ENCODE measurements around the gene TMEM170B. TPM values are rescaled to one million over a fixed set of nuclear protein-coding genes. Genes with fewer than 3 reads are reported as not detected.

TMEM170B gene
- total RNA-seq, 1 experiment from 2014 or later, result 1.0 TPM

- TF ChIP-seq POLR2AphosphoS5 (IDR thresholded peaks at IDR 0.05; ENCODE audit: low read depth, low read length) (no peak), REST (IDR thresholded peaks at IDR 0.05; ENCODE audit: low read depth) (no peak), SRF (IDR thresholded peaks at IDR 0.05; ENCODE audit: low read depth) (no peak), MAX (IDR thresholded peaks at IDR 0.05) (no peak), CEBPB (IDR thresholded peaks at IDR 0.05; ENCODE audit: low read depth) (no peak), EZH2phosphoT487 (IDR thresholded peaks at IDR 0.05; ENCODE audit: borderline replicate concordance) (no peak), ZFX (IDR thresholded peaks at IDR 0.05) (no peak)
- ATAC-seq (no peak), DNase-seq (ENCODE audit: low read depth, low spot score) (no peak)
- intact Hi-C loops (cut with micrococcal nuclease), result no loop called here
- Histone ChIP-seq H3K9me2 (ENCODE audit: insufficient read depth) (no peaks in the 10 kb centered on the region), H3K27ac (ENCODE audit: low read depth, low read length) (no peak overlapping the region), H3K9ac (ENCODE audit: low read length) (no peak overlapping the region), H3K4me3 (replicated peaks in 1 of 2; ENCODE audit: low read depth in 1 of 2, low read length in 2 of 2) (no peak overlapping the region), H3K4me1 (ENCODE audit: control insufficient read depth in 1 of 2, insufficient read depth in 2 of 2, low read length in 2 of 2) (no peaks in the 10 kb centered on the region), H4K20me1 (ENCODE audit: insufficient read depth) (no peaks in the 10 kb centered on the region), H3K4me2 (ENCODE audit: low read length) (no peak overlapping the region), H2AFZ (ENCODE audit: low read depth, low read length, poor library complexity, severe bottlenecking) (no peak overlapping the region), H3K9me3 (ENCODE audit: control insufficient read depth in 1 of 2, insufficient read depth in 1 of 2, low read depth in 1 of 2, low read length in 2 of 2) (no peaks in the 10 kb centered on the region), H3K36me3 (ENCODE audit: control insufficient read depth in 1 of 2, insufficient read depth in 2 of 2, low read length in 2 of 2) (no peaks in the 10 kb centered on the region), H3K27me3 (ENCODE audit: insufficient read depth, low read length) (no peaks in the 10 kb centered on the region), H3K79me2 (ENCODE audit: insufficient read depth, low read length) (no peaks in the 10 kb centered on the region)
- ChIA-PET POLR2A (no interaction called here), RAD21 (ENCODE audit: low non-redundant PET in 1 of 2, low total read pairs in 2 of 2, uncharacterized antibody in 2 of 2, unreplicated experiment in 2 of 2) (no interaction called here), CTCF (no interaction called here)
- no TSS peak for BruUV-seq (replicated peaks)
Measured at GRCh38 chr6:11621119-11621518, 83.6 kb downstream of the TMEM170B start.

- POLR2A ChIA-PET, result no interaction called here
- TF ChIP-seq CBX3 (IDR thresholded peaks at IDR 0.05; ENCODE audit: low read depth) (no peak), EZH2phosphoT487 (IDR thresholded peaks at IDR 0.05; ENCODE audit: borderline replicate concordance) (no peak), JUND (IDR thresholded peaks at IDR 0.05) (no peak), SP1 (IDR thresholded peaks at IDR 0.05; ENCODE audit: low read depth) (no peak), ELF1 (IDR thresholded peaks at IDR 0.05; ENCODE audit: borderline replicate concordance, low read depth) (no peak), CEBPB (IDR thresholded peaks at IDR 0.05; ENCODE audit: low read depth) (no peak), YY1 (IDR thresholded peaks at IDR 0.05; ENCODE audit: extremely low read depth, insufficient replicate concordance, low read depth, low read length) (no peak), CTCF (IDR thresholded peaks at IDR 0.05 in 2 of 3, conservative IDR thresholded peaks at IDR 0.05 in 1 of 3; ENCODE audit: borderline replicate concordance in 1 of 3, insufficient read depth in 1 of 3, low read depth in 2 of 3, low read length in 2 of 3) (no peak)
- TF ChIP-seq, protein P1, sequence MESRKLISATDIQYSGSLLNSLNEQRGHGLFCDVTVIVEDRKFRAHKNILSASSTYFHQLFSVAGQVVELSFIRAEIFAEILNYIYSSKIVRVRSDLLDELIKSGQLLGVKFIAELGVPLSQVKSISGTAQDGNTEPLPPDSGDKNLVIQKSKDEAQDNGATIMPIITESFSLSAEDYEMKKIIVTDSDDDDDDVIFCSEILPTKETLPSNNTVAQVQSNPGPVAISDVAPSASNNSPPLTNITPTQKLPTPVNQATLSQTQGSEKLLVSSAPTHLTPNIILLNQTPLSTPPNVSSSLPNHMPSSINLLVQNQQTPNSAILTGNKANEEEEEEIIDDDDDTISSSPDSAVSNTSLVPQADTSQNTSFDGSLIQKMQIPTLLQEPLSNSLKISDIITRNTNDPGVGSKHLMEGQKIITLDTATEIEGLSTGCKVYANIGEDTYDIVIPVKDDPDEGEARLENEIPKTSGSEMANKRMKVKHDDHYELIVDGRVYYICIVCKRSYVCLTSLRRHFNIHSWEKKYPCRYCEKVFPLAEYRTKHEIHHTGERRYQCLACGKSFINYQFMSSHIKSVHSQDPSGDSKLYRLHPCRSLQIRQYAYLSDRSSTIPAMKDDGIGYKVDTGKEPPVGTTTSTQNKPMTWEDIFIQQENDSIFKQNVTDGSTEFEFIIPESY (IDR thresholded peaks at IDR 0.05; ENCODE audit: extremely low read depth, insufficient replicate concordance, low read length), result no peak
Measured at GRCh38 chr6:11622156-11622555, 84.6 kb downstream of the TMEM170B start.

More at GRCh38 chr6:11622156-11622555, 84.6 kb downstream of the TMEM170B start:
- Histone ChIP-seq H3K9me2 (ENCODE audit: insufficient read depth) (no peaks in the 10 kb centered on the region), H3K4me1 (ENCODE audit: control insufficient read depth in 1 of 2, insufficient read depth in 2 of 2, low read length in 2 of 2) (no peaks in the 10 kb centered on the region), H3K27me3 (ENCODE audit: insufficient read depth, low read length) (no peaks in the 10 kb centered on the region), H4K20me1 (ENCODE audit: insufficient read depth) (no peaks in the 10 kb centered on the region), H3K9ac (ENCODE audit: low read length) (no peak overlapping the region), H3K36me3 (ENCODE audit: control insufficient read depth in 1 of 2, insufficient read depth in 2 of 2, low read length in 2 of 2) (no peaks in the 10 kb centered on the region), H3K4me3 (replicated peaks in 1 of 2; ENCODE audit: low read depth in 1 of 2, low read length in 2 of 2) (no peak overlapping the region), H3K9me3 (ENCODE audit: control insufficient read depth in 1 of 2, insufficient read depth in 1 of 2, low read depth in 1 of 2, low read length in 2 of 2) (no peaks in the 10 kb centered on the region), H3K27ac (ENCODE audit: low read depth, low read length) (no peak overlapping the region), H3K79me2 (ENCODE audit: insufficient read depth, low read length) (no peaks in the 10 kb centered on the region), H3K4me2 (ENCODE audit: low read length) (no peak overlapping the region), H2AFZ (ENCODE audit: low read depth, low read length, poor library complexity, severe bottlenecking) (no peak overlapping the region)
- CTCF ChIA-PET, result no interaction called here
- intact Hi-C loops (cut with micrococcal nuclease), result no loop called here
- DNase-seq (ENCODE audit: low read depth, low spot score) (no peak), ATAC-seq (no peak)
- RAD21 ChIA-PET (ENCODE audit: low non-redundant PET in 1 of 2, low total read pairs in 2 of 2, uncharacterized antibody in 2 of 2, unreplicated experiment in 2 of 2), result no interaction called here
- no TSS peak for BruUV-seq (replicated peaks)

All from HCT116 (cell line).